ENCODE measurements around the gene YEATS2. TPM values are rescaled to one million over a fixed set of nuclear protein-coding genes. Genes with fewer than 3 reads are reported as not detected.

The YEATS2 gene
- total and polyA plus RNA-seq, 2 of the 4 experiments (the other 2 are of a cell fraction): 30.1 to 43.0 TPM

GRCh38 chr3:183801601-183802000 is 104.0 kb downstream of the YEATS2 start:
- Histone ChIP-seq H4K5ac (ENCODE audit: low read depth, low read length) (no peak overlapping the region), H2AK5ac (ENCODE audit: low read depth, low read length) (no peak overlapping the region), H2AK9ac (replicated peaks; ENCODE audit: low read depth, low read length, poor library complexity) (no peak overlapping the region), H4K8ac (ENCODE audit: low read depth in 2 of 2, low read length in 2 of 2) (no peak overlapping the region), H3K9me3 (ENCODE audit: control insufficient read depth, insufficient read depth, low read length) (no peaks in the 10 kb centered on the region), H3K27ac (ENCODE audit: insufficient read depth, low read length) (no peak overlapping the region), H2BK15ac (ENCODE audit: low read depth, low read length) (no peak overlapping the region), H2AFZ (replicated peaks; ENCODE audit: low read length, poor library complexity) (no peak overlapping the region), H3K27me3 (ENCODE audit: control insufficient read depth, insufficient read depth, low read length) (no peaks in the 10 kb centered on the region), H3K4me2 (ENCODE audit: low read depth, low read length) (no peak overlapping the region), H4K20me1 (ENCODE audit: insufficient read depth, low read length) (peaks cover 4% of the 10 kb centered on the region), H3K9ac (ENCODE audit: low read depth, low read length) (no peak overlapping the region), H2BK5ac (ENCODE audit: low read depth, low read length, poor library complexity, severe bottlenecking) (no peak overlapping the region), H3K23ac (ENCODE audit: low read depth, low read length) (no peak overlapping the region), H3K56ac (ENCODE audit: extremely low read depth, insufficient read depth, low read length) (no peak overlapping the region), H2BK120ac (ENCODE audit: low read depth, low read length) (no peak overlapping the region), H3K14ac (replicated peaks; ENCODE audit: low read depth, low read length) (no peak overlapping the region), H3K36me3 (ENCODE audit: control insufficient read depth, insufficient read depth, low read length) (peaks cover 73% of the 10 kb centered on the region), H3K4ac (ENCODE audit: low read depth, low read length) (no peak overlapping the region), H3K4me3 (ENCODE audit: insufficient read depth, low read depth, low read length) (no peak overlapping the region), H3K79me1 (ENCODE audit: low read depth in 1 of 2, low read length in 2 of 2) (peaks cover 0 to 9% of the 10 kb centered on the region in 2 experiments; a peak in 2 of 4 replicates), H3K9me1 (ENCODE audit: insufficient read depth, low read length) (no peaks in the 10 kb centered on the region), H4K91ac (ENCODE audit: insufficient read depth, low read depth, low read length) (no peak overlapping the region), H3K18ac (ENCODE audit: low read depth, low read length) (no peak overlapping the region), H3K4me1 (ENCODE audit: control insufficient read depth, insufficient read depth, low read length) (no peaks in the 10 kb centered on the region), H2BK20ac (ENCODE audit: low read depth, low read length) (no peak overlapping the region)
- ChIA-PET CTCF (interaction anchor here (0.5 kb wide), 1 partner anchor 22 kb away, joined by 6 read pairs; no protein-coding TSS in a partner anchor), POLR2A (ENCODE audit: unreplicated experiment) (no interaction called here)
- no CpG with 5 or more reads among the region's 5 CpGs for WGBS, 2 experiments (ENCODE audit: extremely low coverage in 2 of 2, insufficient read length in 1 of 2)
- intact Hi-C loops (cut with micrococcal nuclease) (no loop called here), in situ Hi-C loops (cut with MboI; ENCODE audit: low sequenced_read_pairs) (no loop called here), dilution Hi-C loops (cut with HindIII; ENCODE audit: low sequenced_read_pairs, unreplicated experiment) (no loop called here)
- ATAC-seq (ENCODE audit: low read depth) (no peak), DNase-seq (no peak)
- TF ChIP-seq MXI1 (IDR thresholded peaks at IDR 0.05; ENCODE audit: borderline replicate concordance, low read depth, low read length) (no peak), CHD1 (IDR thresholded peaks at IDR 0.05; ENCODE audit: low read depth, low read length) (no peak), MAFK (IDR thresholded peaks at IDR 0.05; ENCODE audit: low read depth, low read length) (no peak), ELK1 (IDR thresholded peaks at IDR 0.05; ENCODE audit: borderline replicate concordance, low read depth, low read length) (no peak), SMC3 (IDR thresholded peaks at IDR 0.05; ENCODE audit: low read depth, low read length) (no peak), RAD21 (IDR thresholded peaks at IDR 0.05; ENCODE audit: low read length) (no peak), MAZ (IDR thresholded peaks at IDR 0.05; ENCODE audit: borderline replicate concordance, low read depth, low read length) (no peak), NFE2L2 (IDR thresholded peaks at IDR 0.05; ENCODE audit: low read depth, low read length) (no peak), RFX5 (IDR thresholded peaks at IDR 0.05; ENCODE audit: low read depth, low read length) (no peak), RCOR1 (IDR thresholded peaks at IDR 0.05; ENCODE audit: insufficient replicate concordance, low read length) (no peak)
- BruUV-seq (replicated peaks): TSS peak; percentile 38

Measured in IMR-90 (cell line).